ENCODE results near the gene ORM2. TPM values are rescaled to one million over a fixed set of nuclear protein-coding genes. Genes with fewer than 3 reads are reported as not detected.

The ORM2 gene
- total RNA-seq, 2 donors from 2014 or later: 0.91 to 1.9 TPM

DNA sequence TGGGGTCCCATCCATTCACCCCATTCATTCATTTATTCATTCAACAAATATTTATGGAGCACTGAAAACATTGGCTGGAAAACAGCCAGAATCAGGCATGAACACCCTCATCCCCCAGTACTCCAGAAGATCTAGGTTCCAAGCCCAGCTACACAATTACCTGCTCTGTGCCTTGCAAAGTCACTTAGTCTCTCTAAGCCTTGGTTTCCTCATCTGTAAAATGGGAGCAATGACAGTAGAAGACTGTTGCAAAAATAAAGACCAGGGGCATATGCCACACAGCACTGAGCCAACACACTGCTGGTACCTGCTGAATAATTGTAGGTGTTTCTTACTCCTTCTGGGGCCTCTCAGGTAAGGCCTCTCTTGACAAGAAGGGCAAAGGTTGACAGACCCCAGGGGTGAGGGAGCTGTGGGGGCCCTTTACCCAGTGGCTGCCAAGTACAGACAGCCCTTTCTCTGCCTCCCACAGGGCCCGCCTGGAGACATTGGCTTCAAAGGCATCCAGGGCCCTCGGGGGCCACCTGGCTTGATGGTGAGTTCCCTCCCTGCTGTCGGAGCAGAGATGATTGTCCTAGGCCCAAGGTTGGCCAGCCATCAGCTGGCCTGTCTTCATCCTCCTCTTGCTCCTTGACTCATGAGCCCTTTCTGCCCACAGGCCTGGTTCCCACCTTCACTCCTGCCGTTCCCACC, 29.4 kb upstream of the ORM2 start:
- no peak overlapping the region for H3K27ac ChIP-seq
- 96% methylated on average over 4 of the region's 4 CpGs for WGBS
- no peak for DNase-seq (ENCODE audit: low spot score)
- no peak for TF ChIP-seq POLR2A (IDR thresholded peaks at IDR 0.05)
- TF ChIP-seq, protein P1, sequence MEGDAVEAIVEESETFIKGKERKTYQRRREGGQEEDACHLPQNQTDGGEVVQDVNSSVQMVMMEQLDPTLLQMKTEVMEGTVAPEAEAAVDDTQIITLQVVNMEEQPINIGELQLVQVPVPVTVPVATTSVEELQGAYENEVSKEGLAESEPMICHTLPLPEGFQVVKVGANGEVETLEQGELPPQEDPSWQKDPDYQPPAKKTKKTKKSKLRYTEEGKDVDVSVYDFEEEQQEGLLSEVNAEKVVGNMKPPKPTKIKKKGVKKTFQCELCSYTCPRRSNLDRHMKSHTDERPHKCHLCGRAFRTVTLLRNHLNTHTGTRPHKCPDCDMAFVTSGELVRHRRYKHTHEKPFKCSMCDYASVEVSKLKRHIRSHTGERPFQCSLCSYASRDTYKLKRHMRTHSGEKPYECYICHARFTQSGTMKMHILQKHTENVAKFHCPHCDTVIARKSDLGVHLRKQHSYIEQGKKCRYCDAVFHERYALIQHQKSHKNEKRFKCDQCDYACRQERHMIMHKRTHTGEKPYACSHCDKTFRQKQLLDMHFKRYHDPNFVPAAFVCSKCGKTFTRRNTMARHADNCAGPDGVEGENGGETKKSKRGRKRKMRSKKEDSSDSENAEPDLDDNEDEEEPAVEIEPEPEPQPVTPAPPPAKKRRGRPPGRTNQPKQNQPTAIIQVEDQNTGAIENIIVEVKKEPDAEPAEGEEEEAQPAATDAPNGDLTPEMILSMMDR (IDR thresholded peaks at IDR 0.05): no peak
- no peak for TF ChIP-seq POLR2AphosphoS5 (IDR thresholded peaks at IDR 0.05)
- H3K4me3 ChIP-seq: no peak overlapping the region
- no peaks in the 10 kb centered on the region for H3K9me3 ChIP-seq
- no peaks in the 10 kb centered on the region for H3K4me1 ChIP-seq (replicated peaks)
- H3K36me3 ChIP-seq: no peaks in the 10 kb centered on the region
- intact Hi-C loops (cut with DNase I): no loop called here
- no peaks in the 10 kb centered on the region for H3K27me3 ChIP-seq (replicated peaks; ENCODE audit: insufficient read depth)

DNA sequence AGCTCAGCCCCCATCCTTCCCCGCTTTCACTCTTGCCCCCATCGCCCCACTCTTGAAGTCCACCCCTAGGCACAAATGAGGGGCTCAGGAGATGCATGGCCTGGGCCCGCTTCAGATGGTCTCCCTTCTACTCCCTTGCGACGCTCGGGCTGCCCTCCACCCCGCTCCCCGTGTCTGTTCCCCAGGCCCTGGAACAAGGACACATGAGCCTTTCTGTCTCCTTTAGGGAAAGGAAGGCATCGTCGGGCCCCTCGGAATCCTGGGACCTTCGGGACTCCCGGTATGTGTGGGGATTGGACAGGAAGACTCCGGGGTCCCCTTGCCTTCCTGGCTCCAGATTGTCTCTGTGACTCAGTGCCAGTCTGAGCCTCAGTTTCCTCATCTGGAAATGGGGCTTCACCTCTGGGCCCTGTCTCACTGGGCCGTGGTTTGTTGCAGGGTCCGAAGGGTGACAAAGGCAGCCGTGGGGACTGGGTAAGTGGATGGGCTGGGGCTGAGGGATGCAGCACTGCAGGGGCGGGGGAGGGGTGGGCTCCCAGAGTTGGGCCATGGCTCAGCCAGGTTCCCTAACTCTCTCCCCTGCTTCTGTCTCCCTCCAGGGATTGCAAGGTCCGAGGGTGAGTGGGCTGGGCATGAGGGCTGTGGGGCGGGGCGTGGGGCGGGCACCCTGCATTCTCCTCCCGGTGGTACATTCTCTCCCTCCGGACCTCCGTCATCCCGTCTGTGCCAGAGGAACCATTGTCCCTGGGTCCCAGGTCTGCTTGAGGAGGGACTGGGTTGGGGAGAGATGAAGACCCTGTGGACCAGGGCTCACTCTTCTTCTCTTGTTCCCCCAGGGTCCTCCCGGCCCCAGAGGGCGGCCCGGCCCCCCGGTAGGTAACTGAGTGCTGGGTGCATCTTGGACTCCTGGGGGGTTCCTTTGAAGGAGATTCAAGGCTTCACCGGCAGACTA, 28.5 kb upstream of the ORM2 start:
- H3K4me1 ChIP-seq (replicated peaks): no peaks in the 10 kb centered on the region
- TF ChIP-seq POLR2AphosphoS5 (IDR thresholded peaks at IDR 0.05) (no peak), POLR2A (IDR thresholded peaks at IDR 0.05) (no peak)
- TF ChIP-seq, protein P1 (IDR thresholded peaks at IDR 0.05): no peak
- intact Hi-C loops (cut with DNase I): no loop called here
- 93% methylated on average over 30 of the region's 31 CpGs for WGBS
- H3K4me3 ChIP-seq: no peak overlapping the region
- no peaks in the 10 kb centered on the region for H3K27me3 ChIP-seq (replicated peaks; ENCODE audit: insufficient read depth)
- H3K9me3 ChIP-seq: no peaks in the 10 kb centered on the region
- no peak overlapping the region for H3K27ac ChIP-seq
- no peaks in the 10 kb centered on the region for H3K36me3 ChIP-seq
- DNase-seq (ENCODE audit: low spot score): no peak

DNA sequence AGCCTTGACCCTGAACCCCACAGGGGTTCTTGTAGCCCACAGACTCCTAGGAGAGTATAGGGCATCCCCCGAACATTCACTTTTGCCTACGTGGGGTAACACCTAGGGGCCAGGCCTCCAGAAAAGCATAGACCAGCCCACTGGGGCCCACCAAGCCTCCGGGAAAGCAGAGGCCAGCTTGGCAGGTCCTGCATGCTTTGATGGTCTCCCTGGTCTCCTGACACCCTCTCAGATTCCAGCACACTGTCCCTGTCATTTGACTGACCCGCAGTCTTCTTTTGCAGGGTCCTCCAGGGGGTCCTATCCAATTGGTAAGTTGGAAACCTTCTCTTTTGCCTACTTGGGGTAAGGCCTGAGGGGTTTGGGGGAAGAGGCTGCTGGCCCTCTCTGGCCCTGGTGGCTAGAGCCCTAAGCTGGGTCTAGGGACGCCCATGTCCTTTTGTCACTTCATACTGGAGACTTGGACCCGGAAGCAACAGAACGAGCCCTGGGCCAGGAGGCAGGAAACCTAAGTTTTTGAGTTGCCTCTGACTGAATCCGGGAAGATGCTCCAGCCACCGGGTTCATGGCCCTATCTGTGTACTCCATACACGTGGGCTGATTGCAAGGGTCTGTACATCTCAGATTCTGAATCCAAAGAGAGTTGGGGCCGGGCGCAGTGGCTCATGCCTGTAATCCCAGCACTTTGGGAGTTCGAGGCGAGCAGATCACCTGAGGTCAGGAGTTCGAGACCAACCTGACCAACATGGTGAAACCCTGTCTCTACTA, 27.7 kb upstream of the ORM2 start:
- no peaks in the 10 kb centered on the region for H3K27me3 ChIP-seq (replicated peaks; ENCODE audit: insufficient read depth)
- H3K4me3 ChIP-seq: no peak overlapping the region
- DNase-seq (ENCODE audit: low spot score): no peak
- H3K27ac ChIP-seq: no peak overlapping the region
- no peaks in the 10 kb centered on the region for H3K4me1 ChIP-seq (replicated peaks)
- intact Hi-C loops (cut with DNase I): no loop called here
- WGBS: 88% methylated on average over 15 of the region's 15 CpGs
- no peaks in the 10 kb centered on the region for H3K9me3 ChIP-seq
- no peak for TF ChIP-seq POLR2A (IDR thresholded peaks at IDR 0.05)
- no peak for TF ChIP-seq POLR2AphosphoS5 (IDR thresholded peaks at IDR 0.05)
- TF ChIP-seq, protein P1 (IDR thresholded peaks at IDR 0.05): no peak
- no peaks in the 10 kb centered on the region for H3K36me3 ChIP-seq

DNA sequence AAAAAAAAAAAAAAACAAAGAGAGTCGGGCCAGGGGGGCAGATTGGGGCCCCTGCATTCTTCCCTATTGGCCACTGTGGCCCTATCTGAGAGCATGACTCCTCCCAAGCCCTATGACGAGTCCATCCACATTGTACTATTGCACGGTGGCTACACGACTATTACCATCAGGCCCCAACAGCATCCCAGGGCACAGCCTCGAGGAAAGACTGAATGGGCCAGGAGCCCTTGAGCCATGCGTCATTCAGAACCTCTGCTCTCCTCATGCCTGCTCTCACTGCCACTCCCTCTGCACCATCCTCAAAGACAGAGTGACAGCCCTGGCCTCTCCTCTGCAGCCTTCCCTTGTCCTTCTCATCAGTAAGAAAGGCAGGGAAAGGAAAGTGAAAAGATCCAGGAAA, 26.9 kb upstream of the ORM2 start:
- WGBS: 59% methylated on average over 6 of the region's 6 CpGs
- H3K36me3 ChIP-seq: no peaks in the 10 kb centered on the region
- no peaks in the 10 kb centered on the region for H3K4me1 ChIP-seq (replicated peaks)
- H3K27ac ChIP-seq: no peak overlapping the region
- H3K27me3 ChIP-seq (replicated peaks; ENCODE audit: insufficient read depth): no peaks in the 10 kb centered on the region
- H3K4me3 ChIP-seq: no peak overlapping the region
- intact Hi-C loops (cut with DNase I): no loop called here
- H3K9me3 ChIP-seq: no peaks in the 10 kb centered on the region
- TF ChIP-seq, protein P1 (IDR thresholded peaks at IDR 0.05): no peak
- TF ChIP-seq POLR2AphosphoS5 (IDR thresholded peaks at IDR 0.05) (no peak), POLR2A (IDR thresholded peaks at IDR 0.05) (no peak)
- no peak for DNase-seq (ENCODE audit: low spot score)
